ENCODE results near the gene MLLT10. TPM values are rescaled to one million over a fixed set of nuclear protein-coding genes. Genes with fewer than 3 reads are reported as not detected.

The MLLT10 gene
- total and polyA plus RNA-seq, 9 of the 15 experiments (the other 6 are each of a cell fraction or from before 2014, with no cell fraction given): 18.8 to 81.4 (median 64.2) TPM

DNA sequence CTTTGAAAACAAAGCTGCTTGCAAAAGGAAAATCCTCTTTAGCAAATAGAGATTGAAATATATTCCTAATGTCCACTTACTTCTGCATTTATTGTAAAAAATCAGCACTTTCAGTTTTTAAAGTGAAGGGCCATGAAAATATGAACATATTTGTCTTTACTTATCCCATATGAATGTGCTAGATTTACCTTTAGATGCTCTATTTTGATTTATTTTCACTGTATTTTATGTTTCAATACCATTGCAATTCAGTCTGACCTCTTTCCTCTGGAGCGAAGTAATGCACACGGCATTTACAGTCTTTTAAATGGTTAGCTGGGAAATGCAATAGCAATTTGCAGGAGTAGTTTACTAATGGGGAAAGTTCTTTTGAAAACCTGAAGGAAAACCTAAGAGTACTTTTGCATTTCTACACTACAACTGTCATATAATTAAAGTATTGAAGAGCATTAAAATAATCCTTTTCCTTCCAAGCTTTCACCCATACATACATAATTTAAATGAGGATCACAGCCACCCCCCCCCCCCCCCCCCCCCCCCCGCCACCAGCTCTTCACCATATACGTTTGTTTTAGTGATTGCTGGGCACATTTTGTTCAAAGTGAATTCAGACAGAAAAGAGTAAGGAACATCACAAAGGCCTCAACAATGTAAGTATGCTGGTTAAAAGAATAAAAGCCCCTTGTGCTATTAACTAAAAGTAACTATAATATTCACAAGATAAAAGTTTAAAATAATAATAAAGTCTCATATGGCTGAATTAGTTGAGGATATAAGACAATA, 12.1 kb upstream of the MLLT10 start (continued):
- TF ChIP-seq, protein P1, sequence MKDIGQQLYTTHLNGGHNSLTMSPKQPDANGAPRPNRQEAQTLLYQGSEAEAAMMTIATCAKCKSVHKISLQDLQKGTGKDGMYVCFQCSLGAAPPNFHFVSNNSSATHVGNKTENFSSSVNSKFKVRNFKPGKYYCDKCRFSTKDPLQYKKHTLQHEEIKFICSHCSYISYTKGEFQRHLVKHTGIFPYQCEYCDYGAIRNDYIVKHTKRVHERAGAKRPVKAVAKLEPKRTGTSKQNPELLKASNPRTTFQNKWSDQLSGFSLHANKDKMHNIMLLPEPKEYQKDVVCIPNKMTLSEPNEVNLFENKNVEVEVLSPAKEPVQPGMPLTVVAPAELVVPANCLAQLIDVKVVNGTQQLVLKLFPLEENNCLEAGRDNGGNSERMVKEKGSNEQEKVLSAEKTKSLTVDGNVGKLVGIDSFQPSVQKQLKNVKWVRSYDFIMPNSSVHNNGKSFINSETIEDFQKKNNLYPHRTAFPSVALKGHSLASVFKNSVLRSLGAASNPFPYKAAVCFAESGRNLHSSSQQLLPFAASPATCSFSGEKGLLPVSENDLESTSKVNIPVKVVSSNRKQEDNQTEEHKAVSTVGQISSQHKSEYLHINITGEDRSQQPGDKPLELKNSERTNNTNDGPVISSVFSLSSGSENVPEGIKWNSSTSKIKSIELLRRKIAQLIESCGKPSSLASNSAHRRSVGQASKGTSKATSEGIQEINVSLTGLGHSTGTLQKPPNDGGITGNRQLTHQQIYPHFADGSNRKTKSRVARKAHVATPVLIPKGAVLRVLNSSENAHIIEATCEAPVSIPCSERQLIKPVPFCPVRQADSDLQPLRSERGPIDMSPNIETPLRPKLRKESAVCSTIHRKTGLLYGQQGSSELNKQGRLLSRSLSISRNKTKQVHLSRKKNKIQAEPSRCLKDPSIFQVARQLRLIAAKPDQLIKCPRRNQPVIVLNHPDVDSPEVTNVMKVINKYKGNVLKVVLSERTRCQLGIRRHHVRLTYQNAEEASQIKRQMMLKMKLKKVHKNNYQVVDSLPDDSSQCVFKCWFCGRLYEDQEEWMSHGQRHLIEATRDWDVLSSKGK (CRISPR knock-in tag; IDR thresholded peaks at IDR 0.05): no peak
- TF ChIP-seq ZNF316 (IDR thresholded peaks at IDR 0.05): no peak
- TF ChIP-seq, protein P2, sequence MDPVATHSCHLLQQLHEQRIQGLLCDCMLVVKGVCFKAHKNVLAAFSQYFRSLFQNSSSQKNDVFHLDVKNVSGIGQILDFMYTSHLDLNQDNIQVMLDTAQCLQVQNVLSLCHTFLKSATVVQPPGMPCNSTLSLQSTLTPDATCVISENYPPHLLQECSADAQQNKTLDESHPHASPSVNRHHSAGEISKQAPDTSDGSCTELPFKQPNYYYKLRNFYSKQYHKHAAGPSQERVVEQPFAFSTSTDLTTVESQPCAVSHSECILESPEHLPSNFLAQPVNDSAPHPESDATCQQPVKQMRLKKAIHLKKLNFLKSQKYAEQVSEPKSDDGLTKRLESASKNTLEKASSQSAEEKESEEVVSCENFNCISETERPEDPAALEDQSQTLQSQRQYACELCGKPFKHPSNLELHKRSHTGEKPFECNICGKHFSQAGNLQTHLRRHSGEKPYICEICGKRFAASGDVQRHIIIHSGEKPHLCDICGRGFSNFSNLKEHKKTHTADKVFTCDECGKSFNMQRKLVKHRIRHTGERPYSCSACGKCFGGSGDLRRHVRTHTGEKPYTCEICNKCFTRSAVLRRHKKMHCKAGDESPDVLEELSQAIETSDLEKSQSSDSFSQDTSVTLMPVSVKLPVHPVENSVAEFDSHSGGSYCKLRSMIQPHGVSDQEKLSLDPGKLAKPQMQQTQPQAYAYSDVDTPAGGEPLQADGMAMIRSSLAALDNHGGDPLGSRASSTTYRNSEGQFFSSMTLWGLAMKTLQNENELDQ (CRISPR knock-in tag; IDR thresholded peaks at IDR 0.05; ENCODE audit: borderline replicate concordance): no peak
- no peak for TF ChIP-seq HCFC1 (IDR thresholded peaks at IDR 0.05; ENCODE audit: low read depth, low read length)
- no peak for TF ChIP-seq KAT7 (CRISPR knock-in tag; IDR thresholded peaks at IDR 0.05; ENCODE audit: borderline replicate concordance)
- no peak for TF ChIP-seq RHOXF2B (CRISPR knock-in tag; conservative IDR thresholded peaks at IDR 0.05)
- TF ChIP-seq, protein P3, sequence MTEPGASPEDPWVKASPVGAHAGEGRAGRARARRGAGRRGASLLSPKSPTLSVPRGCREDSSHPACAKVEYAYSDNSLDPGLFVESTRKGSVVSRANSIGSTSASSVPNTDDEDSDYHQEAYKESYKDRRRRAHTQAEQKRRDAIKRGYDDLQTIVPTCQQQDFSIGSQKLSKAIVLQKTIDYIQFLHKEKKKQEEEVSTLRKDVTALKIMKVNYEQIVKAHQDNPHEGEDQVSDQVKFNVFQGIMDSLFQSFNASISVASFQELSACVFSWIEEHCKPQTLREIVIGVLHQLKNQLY (CRISPR knock-in tag; conservative IDR thresholded peaks at IDR 0.05): no peak
